Inferior parietal cortex (tissue), 1 donor: ENCODE results near the gene PLS3.

Experiments
- DNase-seq: peaks from one replicate; pipeline ENCODE4 v3.0.0-alpha.2; 2016; ENCODE audit errors: extremely low spot score

The PLS3 gene

GRCh38 chrX:115571712-115572111 lies 10.7 kb downstream of the PLS3 start:
- no peak for DNase-seq

GRCh38 chrX:115573185-115573584 lies 12.2 kb downstream of the PLS3 start:
- no peak for DNase-seq

GRCh38 chrX:115576676-115577075 lies 15.7 kb downstream of the PLS3 start:
- DNase-seq = no peak

GRCh38 chrX:115579327-115579726 lies 18.4 kb downstream of the PLS3 start:
- no peak for DNase-seq

GRCh38 chrX:115579786-115580294 lies 18.9 kb downstream of the PLS3 start:
- no peak for DNase-seq

GRCh38 chrX:115581759-115582615 lies 21.0 kb downstream of the PLS3 start:
- DNase-seq = no peak

GRCh38 chrX:115582616-115583495 lies 21.9 kb downstream of the PLS3 start:
- DNase-seq = no peak

GRCh38 chrX:115583496-115584004 lies 22.6 kb downstream of the PLS3 start:
- DNase-seq = no peak

GRCh38 chrX:115584696-115585095 lies 23.7 kb downstream of the PLS3 start:
- no peak for DNase-seq

- no peak for DNase-seq
Observed at GRCh38 chrX:115588179-115588578, 27.2 kb downstream of the PLS3 start.

- DNase-seq = no peak
Observed at GRCh38 chrX:115589419-115589818, 28.4 kb downstream of the PLS3 start.

GRCh38 chrX:115591420-115591819 lies 30.4 kb downstream of the PLS3 start:
- no peak for DNase-seq

- DNase-seq = no peak
Observed at GRCh38 chrX:115591856-115592842, 31.2 kb downstream of the PLS3 start.

- DNase-seq = no peak
Observed at GRCh38 chrX:115592997-115593734, 32.2 kb downstream of the PLS3 start.

- DNase-seq = no peak
Observed at GRCh38 chrX:115595049-115595448, 34.1 kb downstream of the PLS3 start.

- DNase-seq = no peak
Observed at GRCh38 chrX:115598556-115598955, 37.6 kb downstream of the PLS3 start.

GRCh38 chrX:115602308-115602707 lies 41.3 kb downstream of the PLS3 start:
- DNase-seq = no peak

GRCh38 chrX:115602729-115603389 lies 41.9 kb downstream of the PLS3 start:
- no peak for DNase-seq

- DNase-seq = no peak
Observed at GRCh38 chrX:115603534-115604074, 42.6 kb downstream of the PLS3 start.

GRCh38 chrX:115606861-115607260 lies 45.9 kb downstream of the PLS3 start:
- no peak for DNase-seq
